H9 (cell line): ENCODE measurements around the gene POTEB3. TPM values are rescaled to one million over a fixed set of nuclear protein-coding genes. Genes with fewer than 3 reads are reported as not detected.
"Not testable (repeated sequence)": the region's sequence is repeated elsewhere in the genome, so short reads cannot be mapped to it uniquely, and the experiment has no call there.

Experiments used
- DNase-seq: peaks from one replicate; pipeline ENCODE4 v3.0.0-alpha.2; 2017
- H2AFZ ChIP-seq: one replicate; pipeline ENCODE4 v1.6.1; 2013; ENCODE audit warnings: mild to moderate bottlenecking, low read length, control low read depth, moderate library complexity
- H2AK5ac ChIP-seq: 2 replicates; pipeline ENCODE4 v1.6.1; 2013; ENCODE audit warnings: low read length, control low read depth, mixed read lengths; ENCODE audit not compliant: insufficient read length
- H2BK120ac ChIP-seq: one replicate; pipeline ENCODE4 v1.6.1; 2013; ENCODE audit warnings: low read depth, mild to moderate bottlenecking, low read length, control low read depth, inconsistent platforms; ENCODE audit not compliant: poor library complexity, severe bottlenecking
- H2BK12ac ChIP-seq: 2 replicates; pipeline ENCODE4 v1.6.1; 2013; ENCODE audit warnings: low read length, control low read depth, mixed read lengths, low read depth; ENCODE audit not compliant: insufficient read length
- H2BK15ac ChIP-seq: 2 replicates; pipeline ENCODE4 v1.6.1; 2013; ENCODE audit warnings: low read depth, low read length, control low read depth
- H2BK20ac ChIP-seq: one replicate; pipeline ENCODE4 v1.6.1; 2013; ENCODE audit warnings: low read depth, mild to moderate bottlenecking, low read length, control low read depth, inconsistent platforms; ENCODE audit not compliant: poor library complexity, severe bottlenecking
- H2BK5ac ChIP-seq: 2 replicates; pipeline ENCODE4 v1.6.1; 2013; ENCODE audit warnings: low read length, control low read depth, mixed read lengths; ENCODE audit not compliant: insufficient read length
- H3K14ac ChIP-seq: 2 replicates; pipeline ENCODE4 v1.6.1; 2013; ENCODE audit warnings: low read length, control low read depth; ENCODE audit not compliant: insufficient read depth
- H3K18ac ChIP-seq: 2 replicates; pipeline ENCODE4 v1.6.1; 2013; ENCODE audit warnings: low read depth, mild to moderate bottlenecking, mixed read lengths, low read length, control low read depth; ENCODE audit not compliant: insufficient read length
- H3K23ac ChIP-seq: 2 replicates; pipeline ENCODE4 v1.6.1; 2013; ENCODE audit warnings: low read length, control low read depth, mixed read lengths, low read depth; ENCODE audit not compliant: insufficient read length
- H3K23me2 ChIP-seq: 2 replicates; pipeline ENCODE4 v1.6.1; 2013; ENCODE audit warnings: low read depth, mild to moderate bottlenecking, mixed read lengths, low read length, control low read depth; ENCODE audit not compliant: insufficient read length, poor library complexity, severe bottlenecking
- H3K27ac ChIP-seq: 2 replicates; pipeline ENCODE4 v1.5.1; 2013; ENCODE audit warnings: low read length, control low read depth, mixed read lengths, low read depth; ENCODE audit not compliant: insufficient read length
- H3K27me3 ChIP-seq: 2 replicates; pipeline ENCODE4 v1.6.1; 2013; ENCODE audit warnings: low read length, control low read depth, inconsistent platforms; ENCODE audit not compliant: insufficient read depth
- H3K4ac ChIP-seq: 2 replicates; pipeline ENCODE4 v1.6.1; 2013; ENCODE audit warnings: low read depth, mild to moderate bottlenecking, control low read depth, inconsistent platforms, low read length, moderate library complexity
- H3K4me1 ChIP-seq: 2 replicates; pipeline ENCODE4 v1.6.1; 2013; ENCODE audit warnings: low read length, control low read depth, inconsistent platforms; ENCODE audit not compliant: insufficient read depth
- H3K4me2 ChIP-seq: 2 replicates; pipeline ENCODE4 v1.6.1; 2013; ENCODE audit warnings: low read length, control low read depth, mixed read lengths; ENCODE audit not compliant: insufficient read length, insufficient read depth
- H3K56ac ChIP-seq: 2 replicates; pipeline ENCODE4 v1.6.1; 2013; ENCODE audit warnings: low read depth, mild to moderate bottlenecking, mixed read lengths, low read length, control low read depth; ENCODE audit not compliant: insufficient read length
- H3K79me1 ChIP-seq: 2 replicates; pipeline ENCODE4 v1.6.1; 2013; ENCODE audit warnings: low read depth, mild to moderate bottlenecking, moderate library complexity, low read length, control low read depth, inconsistent platforms; ENCODE audit not compliant: insufficient read depth, poor library complexity, severe bottlenecking
- H3K79me2 ChIP-seq: 2 replicates; pipeline ENCODE4 v1.6.1; 2013; ENCODE audit warnings: low read length, control low read depth, inconsistent platforms; ENCODE audit not compliant: insufficient read depth
- H3K9ac ChIP-seq: 2 replicates; pipeline ENCODE4 v1.6.1; 2013; ENCODE audit warnings: low read length, control low read depth, mixed read lengths; ENCODE audit not compliant: insufficient read length; ENCODE audit errors: extremely low read depth
- H3K9me3 ChIP-seq: one replicate; pipeline ENCODE4 v1.6.1; 2013; ENCODE audit warnings: low read depth, low read length, inconsistent platforms; ENCODE audit not compliant: control insufficient read depth
- H3T11ph ChIP-seq: one replicate; pipeline ENCODE4 v1.6.1; 2013; ENCODE audit warnings: mild to moderate bottlenecking, low read length, control low read depth, inconsistent platforms
- H4K20me1 ChIP-seq: one replicate; pipeline ENCODE4 v1.6.1; 2013; ENCODE audit not compliant: control insufficient read depth, insufficient read length, insufficient read depth
- H4K5ac ChIP-seq: 2 replicates; pipeline ENCODE4 v1.6.1; 2013; ENCODE audit warnings: low read depth, mild to moderate bottlenecking, mixed read lengths, low read length, control low read depth; ENCODE audit not compliant: insufficient read length
- H4K8ac ChIP-seq: replicated peaks from 2 replicates; pipeline ENCODE4 v1.6.1; 2013; ENCODE audit warnings: low read length, control low read depth, mixed read lengths, low read depth; ENCODE audit not compliant: insufficient read length
- H4K91ac ChIP-seq: 2 replicates; pipeline ENCODE4 v1.6.1; 2013; ENCODE audit warnings: low read depth, mild to moderate bottlenecking, moderate library complexity, mixed read lengths, low read length, control low read depth; ENCODE audit not compliant: insufficient read length
- H3K27ac Mint-ChIP-seq, 3 experiments: 2 replicates in 2 of 3; 3 replicates in 1 of 3; pipeline ENCODE4 v1.8.0; 2020 to 2021; ENCODE audit warnings: mixed read lengths in 3 of 3, mild to moderate bottlenecking in 1 of 3, moderate library complexity in 1 of 3
- H3K27me3 Mint-ChIP-seq: 2 replicates; pipeline ENCODE4 v1.8.0; 2021; ENCODE audit warnings: low read depth, mild to moderate bottlenecking, moderate library complexity, mixed read lengths
- H3K36me3 Mint-ChIP-seq, 3 experiments: 2 replicates in 2 of 3; 3 replicates in 1 of 3; pipeline ENCODE4 v1.8.0; 2020 to 2021; ENCODE audit warnings: low read depth in 3 of 3, mixed read lengths in 3 of 3; ENCODE audit not compliant: insufficient read depth in 1 of 3
- H3K4me1 Mint-ChIP-seq, 2 experiments: 2 replicates each; pipeline ENCODE4 v1.8.0; 2020; ENCODE audit warnings: mixed read lengths in 2 of 2
- H3K4me3 Mint-ChIP-seq, 2 experiments: 2 replicates in 1 of 2; 3 replicates in 1 of 2; pipeline ENCODE4 v1.8.0; 2020 to 2021; ENCODE audit warnings: mild to moderate bottlenecking in 2 of 2, mixed read lengths in 2 of 2, moderate library complexity in 1 of 2
- H3K9me3 Mint-ChIP-seq, 2 experiments: 2 replicates in 1 of 2; 3 replicates in 1 of 2; pipeline ENCODE4 v1.8.0; 2020; ENCODE audit warnings: mild to moderate bottlenecking in 2 of 2, mixed read lengths in 2 of 2, moderate library complexity in 1 of 2
- WGBS: extraction: QIAGEN DNeasy Blood & Tissue Kit; methylation state at CpG from one replicate; pipeline ENCODE4 v1.1.7; 2013; ENCODE audit warnings: missing lambda C conversion rate, low lambda C conversion rate, mixed read lengths; ENCODE audit not compliant: insufficient read length; ENCODE audit errors: extremely low coverage; 5-methylcytosine and 5-hydroxymethylcytosine counted together
- long read RNA-seq: library from polyadenylated mRNA; unstranded; transcript quantifications from one replicate; pipeline ENCODE4 v2.0.0, GENCODE V29; 2020
- total RNA-seq: library from RNA; stranded (reverse); gene quantifications from 2 replicates; pipeline ENCODE4 v1.2.1, GENCODE V29; 2021

POTEB3 gene
- total RNA-seq: not detected in 2 replicates
- long read RNA-seq: 0 reads

GRCh38 chr15:21440399-21440798 is at the start of gene POTEB3:
TSS of gene POTEB3 (minus strand) at chr15:21440499. CDS start at chr15:21440011, 488 bp downstream.
- WGBS: no CpG with 5 or more reads among the region's 35 CpGs
- not testable (repeated sequence) for H3K9me3 ChIP-seq, H3K4me1 ChIP-seq, H3K27me3 ChIP-seq, H3K4me1 Mint-ChIP-seq, H4K91ac ChIP-seq, H3K23me2 ChIP-seq, H3K9me3 Mint-ChIP-seq, H2BK12ac ChIP-seq, H2BK120ac ChIP-seq, DNase-seq, H3K79me1 ChIP-seq, H3K36me3 Mint-ChIP-seq, H4K20me1 ChIP-seq, H3K79me2 ChIP-seq, H2AFZ ChIP-seq, H3K23ac ChIP-seq, H2BK15ac ChIP-seq, H3K27ac Mint-ChIP-seq, H4K8ac ChIP-seq, H4K5ac ChIP-seq, H3K9ac ChIP-seq, H3K27me3 Mint-ChIP-seq, H3K4me2 ChIP-seq, H3T11ph ChIP-seq, H3K27ac ChIP-seq, H3K56ac ChIP-seq, H2BK5ac ChIP-seq, H3K4me3 Mint-ChIP-seq, H2BK20ac ChIP-seq, H2AK5ac ChIP-seq, H3K18ac ChIP-seq, H3K4ac ChIP-seq, H3K14ac ChIP-seq

GRCh38 chr15:21453683-21454082 is 13.4 kb upstream of the POTEB3 start:
- not testable (repeated sequence) for H3K4me1 Mint-ChIP-seq, H3K23me2 ChIP-seq, H3K79me1 ChIP-seq, H3K27ac ChIP-seq, H2BK12ac ChIP-seq, H3K18ac ChIP-seq, H3K14ac ChIP-seq, H3K27ac Mint-ChIP-seq, H3K79me2 ChIP-seq, H3K36me3 Mint-ChIP-seq, H4K91ac ChIP-seq, H3K23ac ChIP-seq, H2AFZ ChIP-seq, H4K20me1 ChIP-seq, H4K5ac ChIP-seq, H3K4me2 ChIP-seq, H2BK120ac ChIP-seq, H2BK5ac ChIP-seq, H3K4me3 Mint-ChIP-seq, H3K9ac ChIP-seq, H4K8ac ChIP-seq, H3K4me1 ChIP-seq, H3K9me3 Mint-ChIP-seq, DNase-seq, H3K27me3 Mint-ChIP-seq, H2AK5ac ChIP-seq, H3T11ph ChIP-seq, H3K56ac ChIP-seq, H3K27me3 ChIP-seq, H3K9me3 ChIP-seq, H2BK15ac ChIP-seq, H2BK20ac ChIP-seq, H3K4ac ChIP-seq
- no CpG with 5 or more reads among the region's 6 CpGs for WGBS
